Activated CD4-positive, alpha-beta T cell treated with anti-CD3 and anti-CD28 coated beads for 48 hours (primary cell): ENCODE data around the gene RIMS4.

ENCODE experiments used
- DNase-seq: peaks from one replicate; pipeline ENCODE4 v3.0.0-alpha.2; 2020

RIMS4 gene

DNA sequence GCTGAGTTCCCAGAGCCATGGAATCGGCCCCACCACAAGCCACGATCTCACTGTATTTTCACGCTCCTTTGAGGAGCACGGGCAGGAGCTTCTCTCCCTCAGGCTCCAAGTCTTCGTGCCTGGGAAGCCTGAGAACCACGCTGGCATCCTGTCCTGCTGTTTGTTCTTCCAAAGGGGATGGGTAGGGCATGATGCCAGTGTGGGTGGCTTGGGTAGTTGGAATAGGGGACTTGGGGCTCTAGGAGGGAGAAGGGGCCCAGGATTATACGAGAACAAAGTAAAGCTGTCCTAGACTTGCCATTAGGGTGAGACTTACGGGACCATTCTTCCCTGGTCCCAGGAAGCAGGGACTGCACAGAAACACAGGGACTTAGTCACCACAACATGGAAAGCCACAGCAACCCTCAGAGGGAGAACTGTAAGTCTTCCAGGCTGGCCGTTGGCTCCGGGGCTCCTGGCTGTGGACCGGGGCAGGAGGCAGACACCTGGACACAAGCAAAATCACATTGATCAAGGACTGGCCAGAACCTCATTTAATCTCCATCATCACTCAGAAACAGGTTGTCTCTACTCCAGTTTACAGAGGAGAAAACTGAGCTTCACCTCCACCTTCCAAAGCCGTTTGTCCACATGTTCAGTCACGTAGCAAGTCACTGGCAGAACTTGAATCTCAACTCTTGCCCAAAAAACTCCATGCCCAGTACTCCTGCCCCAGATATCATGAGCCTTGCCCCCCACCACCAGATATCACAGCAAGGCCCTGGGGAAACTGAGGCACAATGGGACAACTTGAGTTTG lies 93.8 kb downstream of the RIMS4 start:
- DNase-seq, result no peak

DNA sequence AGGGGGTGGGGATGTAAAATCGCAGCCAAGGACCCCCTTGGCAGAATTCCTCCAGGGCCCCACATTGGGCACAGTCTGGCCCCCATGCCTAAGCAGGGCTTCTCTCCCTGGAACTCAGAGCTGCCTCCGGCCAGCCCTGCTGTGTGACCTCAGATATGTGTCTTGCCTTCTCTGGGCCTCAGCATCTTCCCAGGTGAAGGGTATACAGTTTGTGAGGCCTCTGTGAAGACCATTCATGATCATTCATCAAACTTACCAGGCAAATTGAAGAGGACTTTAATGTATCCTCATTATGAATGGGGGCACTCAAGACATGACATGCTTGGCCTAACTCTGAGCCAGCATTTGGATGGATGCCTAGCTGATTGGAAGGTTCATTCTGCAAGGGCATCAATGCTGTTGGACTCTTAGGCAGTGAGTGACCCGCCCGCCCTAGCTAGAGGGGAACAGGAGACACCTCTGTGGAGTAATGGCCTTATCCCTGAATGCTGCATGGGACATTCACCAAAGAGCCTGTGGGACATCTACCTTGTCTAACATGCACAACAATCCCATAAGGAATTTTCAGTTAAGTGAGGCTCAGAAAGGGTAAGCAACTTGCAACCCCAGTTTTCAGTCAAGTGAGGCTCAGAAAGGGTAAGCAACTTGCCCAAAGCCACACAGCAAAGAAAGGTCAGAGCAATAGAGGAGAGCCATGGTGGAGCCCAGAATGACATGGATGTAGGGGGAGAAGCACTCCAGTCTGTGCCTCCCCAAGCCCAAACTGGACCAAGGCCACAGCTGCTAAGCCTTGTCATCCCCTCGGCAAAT lies 94.6 kb downstream of the RIMS4 start:
- no peak for DNase-seq

DNA sequence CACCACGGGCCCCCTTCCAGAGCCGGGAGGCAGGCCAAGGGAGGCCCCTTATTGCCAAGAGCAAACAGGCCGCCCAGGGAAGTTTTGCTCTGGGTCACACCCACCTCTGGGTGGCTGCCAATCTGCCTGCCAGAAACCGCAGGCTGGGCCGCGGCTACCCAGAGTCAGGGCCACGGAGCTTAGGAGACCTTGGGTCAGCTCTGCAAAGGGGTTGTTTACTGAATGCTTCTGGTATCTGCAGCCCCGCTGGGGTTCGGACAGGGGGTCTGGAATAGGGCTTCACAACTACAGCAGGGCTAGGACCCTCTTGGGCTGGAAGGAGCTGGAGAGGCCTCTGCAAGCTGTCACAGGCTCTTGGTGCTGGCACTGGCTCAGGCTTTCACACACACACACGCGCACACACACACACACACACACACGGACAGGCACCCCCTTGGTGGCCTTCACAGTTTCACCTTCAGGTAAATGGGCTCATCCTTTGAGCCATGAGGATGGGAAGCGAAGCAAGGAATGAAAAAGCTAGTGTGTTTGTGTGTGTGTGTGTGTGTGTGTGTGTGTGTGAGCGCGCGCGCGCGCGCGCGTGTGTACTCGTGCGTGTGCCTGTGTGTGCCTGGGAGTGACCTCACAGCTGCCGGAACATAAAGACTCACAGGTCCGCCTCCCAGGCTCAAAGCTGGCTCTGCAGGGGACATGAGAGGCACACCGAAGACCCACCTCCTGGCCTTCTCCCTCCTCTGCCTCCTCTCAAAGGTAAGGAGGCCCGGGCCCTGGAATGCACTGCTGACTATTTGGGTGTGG lies 95.4 kb downstream of the RIMS4 start, which contains the start of gene CCN5:
Gene CCN5 (plus strand): TSS at position 669 of the 798 bp plus-strand sequence. CDS start 22 bp downstream, at position 691.
- no peak for DNase-seq

DNA sequence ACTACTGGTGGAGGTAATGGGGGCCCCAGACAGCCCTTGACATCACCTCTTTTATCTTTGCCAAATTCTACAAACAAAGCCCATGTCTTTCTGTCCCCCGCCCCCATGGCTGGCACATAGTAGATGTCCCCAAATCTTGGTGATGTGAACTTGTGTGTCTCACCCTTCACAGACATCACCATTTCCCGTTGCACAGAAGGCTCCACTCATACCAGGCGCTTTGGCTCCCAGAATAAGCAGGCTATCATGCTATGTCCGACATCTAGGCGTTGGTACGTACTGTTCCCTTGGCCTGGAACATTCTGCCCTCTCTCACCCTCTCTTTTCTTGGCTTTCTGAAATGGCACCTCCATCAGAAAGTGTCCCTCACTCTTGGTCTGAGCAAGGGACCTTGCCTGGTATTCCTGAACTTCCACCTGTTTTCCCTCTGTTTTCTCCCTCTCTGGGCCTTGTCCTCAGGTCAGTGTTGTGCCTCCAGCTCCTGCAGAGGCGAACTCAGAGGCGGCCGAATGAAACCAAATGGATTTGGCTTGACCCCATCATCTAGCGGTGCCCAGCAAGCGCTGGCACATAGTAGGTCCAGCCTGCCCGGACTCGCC lies 96.1 kb downstream of the RIMS4 start:
- DNase-seq, result no peak

DNA sequence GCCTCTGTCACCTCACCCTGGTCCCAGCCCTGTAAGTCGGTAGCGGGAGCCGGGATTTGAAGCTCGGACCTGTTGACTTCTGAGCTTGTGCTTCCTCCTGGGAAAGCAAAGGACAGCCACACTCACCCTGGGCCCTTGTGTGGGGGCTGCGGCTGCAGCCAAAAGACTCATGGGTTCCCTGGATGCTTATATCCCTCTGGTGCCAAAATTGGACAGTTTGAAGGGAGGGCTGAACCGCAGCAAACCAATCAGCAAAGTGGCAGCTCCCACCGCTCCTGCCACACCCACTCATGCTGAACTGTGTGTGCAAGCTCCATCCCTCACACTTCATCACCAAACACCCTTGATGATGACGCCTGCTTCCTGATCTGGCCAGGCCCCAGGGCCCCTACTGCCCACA lies 99.1 kb downstream of the RIMS4 start:
- no peak for DNase-seq

DNA sequence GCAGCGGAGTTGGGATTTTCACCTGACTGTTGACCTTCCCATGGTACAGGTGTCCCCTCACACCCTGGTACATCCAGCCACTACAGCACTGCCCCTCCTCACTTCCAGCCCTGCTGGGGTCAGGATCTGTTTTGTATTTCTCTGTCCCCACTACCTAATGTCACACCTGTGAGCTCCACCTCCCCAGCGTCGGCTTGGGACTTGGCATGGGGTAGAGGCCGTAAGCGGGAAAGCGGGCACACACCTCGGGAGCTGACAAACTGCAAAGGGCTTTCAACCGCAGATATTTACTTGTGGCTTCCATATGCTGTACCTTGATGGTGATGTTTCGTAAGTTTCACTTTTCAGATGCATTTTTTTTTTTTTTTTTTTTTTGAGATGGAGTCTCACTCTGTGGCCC lies 100.5 kb downstream of the RIMS4 start:
- no peak for DNase-seq

DNA sequence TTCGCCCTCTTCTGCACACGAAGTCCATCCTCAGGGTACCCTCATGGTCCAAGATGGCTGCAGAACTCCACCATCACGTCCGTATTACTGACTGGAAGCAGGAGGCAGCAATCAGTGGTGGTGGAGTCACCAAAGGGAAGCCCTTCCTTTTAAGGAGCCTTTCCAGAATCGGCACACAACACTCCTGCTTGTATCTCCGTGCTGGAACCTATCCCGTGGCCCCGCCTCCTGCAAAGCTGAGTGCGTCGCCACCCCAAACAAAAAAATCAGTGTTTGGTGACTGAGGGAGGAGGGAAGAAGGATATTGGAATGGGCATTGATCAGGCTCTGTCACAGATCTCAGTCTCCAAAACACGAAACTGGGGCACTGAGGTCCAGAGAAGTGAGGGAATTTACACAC lies 101.0 kb downstream of the RIMS4 start:
- DNase-seq, result no peak

DNA sequence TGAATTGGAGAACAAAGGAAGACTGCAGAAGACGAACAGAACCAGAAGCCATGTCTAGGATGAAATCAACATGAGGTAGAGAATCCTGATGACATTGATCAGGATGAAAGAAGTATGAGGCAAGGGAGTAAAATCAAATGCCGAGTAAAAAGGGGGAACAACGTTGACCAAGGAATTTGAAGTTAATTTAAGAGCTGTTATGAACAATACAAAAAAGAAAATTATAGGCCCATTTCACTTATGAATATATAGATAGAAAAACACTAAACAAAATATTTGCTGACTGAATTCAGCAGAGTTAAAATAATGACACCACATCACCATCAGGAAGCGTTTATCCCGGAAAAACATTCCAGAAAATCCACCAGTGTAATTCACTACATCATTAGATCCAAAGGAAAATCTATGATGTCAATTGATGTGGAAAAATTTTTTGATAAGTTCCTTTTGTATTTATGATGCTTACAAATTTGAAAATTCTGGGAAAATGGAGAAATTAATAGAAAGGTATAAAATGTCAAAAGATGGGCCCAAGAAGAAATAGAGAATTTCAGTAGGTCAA lies 103.2 kb downstream of the RIMS4 start:
- no peak for DNase-seq

DNA sequence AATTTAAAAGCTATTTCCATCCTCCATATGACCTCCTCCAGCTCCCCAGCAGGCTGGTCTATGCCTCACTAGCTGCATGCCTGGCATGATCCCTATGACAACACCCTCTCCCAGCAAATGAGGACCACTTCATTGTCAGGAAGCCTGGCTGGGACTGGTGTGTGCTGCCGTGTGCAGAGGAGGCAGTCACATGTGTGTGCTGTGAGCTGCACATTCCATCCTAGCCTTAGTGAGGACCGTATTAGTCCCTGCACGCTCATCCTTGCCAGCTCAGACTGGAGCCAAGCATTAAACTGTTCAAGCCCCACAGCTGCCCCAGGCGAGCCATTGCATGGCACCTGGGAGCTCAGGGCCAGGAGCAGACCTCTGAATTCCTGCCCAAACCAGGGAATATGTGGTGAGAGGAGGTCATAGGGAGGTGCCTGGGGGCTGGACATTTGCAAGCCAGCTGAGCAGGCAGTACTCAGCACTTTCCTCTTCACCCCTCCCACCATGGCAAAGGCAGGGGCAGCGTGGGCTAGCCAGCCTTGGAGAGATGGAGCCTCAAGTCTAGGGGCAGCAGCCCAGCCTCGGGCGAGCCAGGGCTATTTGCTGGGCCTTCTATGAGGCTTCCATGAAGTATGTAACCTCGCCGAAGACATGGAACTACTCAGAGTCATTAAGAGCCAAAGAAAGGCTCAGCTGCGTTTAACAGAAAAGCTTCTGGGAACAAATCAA lies 103.9 kb downstream of the RIMS4 start:
- no peak for DNase-seq

DNA sequence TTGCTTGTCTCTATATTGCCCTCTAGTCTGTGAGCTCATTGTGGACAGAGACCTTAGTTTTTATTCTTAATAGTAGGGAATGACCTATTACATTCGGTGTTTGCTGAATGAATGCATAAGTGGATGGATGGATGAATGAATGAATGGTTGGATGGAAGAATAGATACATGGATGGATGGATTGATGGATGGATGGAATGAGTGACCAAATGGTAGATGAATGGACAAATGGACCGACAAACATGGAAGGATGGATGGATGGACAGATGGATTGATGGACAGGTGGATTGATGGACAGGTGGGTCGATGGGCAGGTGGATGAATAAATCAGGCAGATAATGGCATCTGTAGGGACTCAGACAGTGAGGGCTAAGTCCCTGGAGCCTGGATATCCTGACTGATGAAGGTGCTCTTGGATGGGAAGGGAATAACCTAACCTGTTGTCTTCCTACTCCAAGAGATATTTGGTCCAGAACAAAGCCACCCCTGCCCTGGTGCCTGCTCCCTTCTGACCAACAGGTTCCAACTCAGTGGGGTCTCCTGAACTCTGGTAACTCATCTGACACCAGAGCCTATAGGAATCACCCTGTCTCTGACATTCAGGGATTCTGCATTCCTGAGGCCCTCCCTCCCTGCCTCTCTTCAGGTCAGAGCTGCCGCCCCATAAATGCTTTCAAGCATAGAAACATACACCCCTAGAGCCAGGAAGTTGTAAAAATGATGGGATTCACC lies 104.8 kb downstream of the RIMS4 start:
- DNase-seq, result no peak

DNA sequence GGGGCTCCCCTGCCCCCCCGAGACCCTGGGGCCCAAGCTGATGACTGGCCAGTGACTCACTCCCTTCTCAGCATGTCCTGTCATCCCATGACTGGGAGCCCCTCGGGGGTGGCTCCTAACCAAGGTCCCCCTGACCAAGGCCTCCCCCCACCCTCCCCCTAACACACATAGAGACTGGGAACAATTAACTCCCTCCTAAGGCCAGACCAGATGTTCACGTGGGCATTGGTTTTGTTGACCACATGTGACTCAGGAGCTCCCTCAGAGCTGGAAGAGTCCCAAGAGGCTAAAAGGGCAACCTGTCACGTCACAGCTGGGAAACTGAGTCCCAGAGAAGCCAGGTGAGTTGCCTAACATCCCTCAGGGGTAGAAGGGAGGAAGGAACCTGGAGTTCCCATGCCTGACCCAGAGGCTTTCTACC lies 105.8 kb downstream of the RIMS4 start:
- no peak for DNase-seq

DNA sequence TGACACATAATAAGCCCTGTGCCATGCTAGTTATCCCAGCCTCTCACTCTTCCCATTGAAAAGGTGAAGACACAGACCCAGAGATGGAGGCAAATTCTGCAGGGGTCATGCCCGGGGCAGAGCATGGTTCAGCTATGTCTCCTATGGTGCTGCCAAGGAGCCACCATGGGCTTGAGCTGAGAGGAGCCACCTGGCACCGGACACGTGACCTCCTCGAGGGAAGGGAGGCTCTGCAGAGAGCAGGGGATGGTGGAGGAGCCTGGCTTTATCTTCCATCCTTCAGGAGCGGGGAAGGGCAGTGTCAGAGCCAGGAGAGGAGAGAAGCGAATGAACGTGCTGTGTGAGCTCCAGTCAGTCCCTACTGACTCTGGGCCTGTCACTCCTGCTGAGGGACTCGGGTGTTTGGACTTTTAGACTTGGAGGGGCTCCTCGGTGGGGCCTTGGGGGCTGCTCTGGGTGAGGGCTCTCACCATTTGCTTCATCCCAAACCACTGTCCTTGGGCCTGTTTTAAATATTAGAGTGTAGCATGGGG lies 106.3 kb downstream of the RIMS4 start:
- no peak for DNase-seq

DNA sequence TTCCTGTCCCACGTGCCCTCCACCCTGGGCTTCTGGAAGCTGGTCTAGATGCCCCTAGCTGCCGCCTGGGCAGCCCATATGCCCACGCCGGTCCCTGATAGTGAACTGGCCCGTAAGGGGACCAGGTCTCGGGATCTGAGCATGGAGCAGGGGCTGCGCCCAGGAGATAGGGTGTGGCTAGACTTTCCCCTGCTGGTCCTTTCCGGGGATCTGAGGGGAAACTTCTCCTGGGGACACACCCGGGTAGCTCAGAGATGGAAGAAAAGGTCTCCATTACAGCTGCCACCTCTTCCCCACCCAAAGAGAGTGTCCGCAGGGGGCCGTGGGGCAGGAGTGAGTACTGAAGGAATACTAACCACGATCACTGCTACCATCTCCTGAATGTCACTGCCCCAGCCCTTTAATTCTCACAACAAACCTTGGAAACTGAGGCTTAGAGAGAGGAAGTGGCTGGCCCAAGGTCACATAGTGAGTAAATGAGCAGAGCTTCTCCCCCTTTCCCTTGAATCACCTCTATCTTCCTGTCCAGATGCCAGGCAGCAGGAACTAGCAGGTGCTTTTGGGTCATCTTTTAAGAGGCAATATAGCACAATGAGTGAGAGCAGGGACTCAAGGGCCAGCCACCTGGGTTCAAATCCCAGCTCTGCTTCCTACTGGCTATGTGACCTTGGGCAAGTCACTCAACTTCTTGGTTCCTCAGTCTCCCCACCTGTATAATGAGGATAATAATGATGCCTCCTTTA lies 107.0 kb downstream of the RIMS4 start:
- no peak for DNase-seq

DNA sequence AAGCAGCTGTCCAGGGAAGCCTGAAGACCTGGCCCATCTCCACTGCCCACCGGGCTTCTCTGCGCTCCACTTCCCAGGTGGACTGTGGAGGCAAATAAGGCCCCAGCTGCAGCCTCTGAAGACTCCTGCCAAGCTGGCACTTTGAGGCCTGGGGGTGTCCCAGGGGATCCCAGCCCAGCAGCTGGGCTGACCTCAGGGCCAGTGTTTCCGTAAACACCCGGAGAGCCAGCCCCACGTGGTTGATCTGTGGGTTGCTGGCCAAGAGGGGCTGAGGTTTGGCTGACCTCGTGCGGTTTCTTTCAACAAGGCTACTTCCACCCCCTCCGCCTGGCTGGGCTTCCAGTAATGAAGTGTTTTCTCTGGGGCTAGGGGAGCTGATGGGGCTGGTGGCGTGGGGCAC lies 107.6 kb downstream of the RIMS4 start:
- DNase-seq, result no peak

DNA sequence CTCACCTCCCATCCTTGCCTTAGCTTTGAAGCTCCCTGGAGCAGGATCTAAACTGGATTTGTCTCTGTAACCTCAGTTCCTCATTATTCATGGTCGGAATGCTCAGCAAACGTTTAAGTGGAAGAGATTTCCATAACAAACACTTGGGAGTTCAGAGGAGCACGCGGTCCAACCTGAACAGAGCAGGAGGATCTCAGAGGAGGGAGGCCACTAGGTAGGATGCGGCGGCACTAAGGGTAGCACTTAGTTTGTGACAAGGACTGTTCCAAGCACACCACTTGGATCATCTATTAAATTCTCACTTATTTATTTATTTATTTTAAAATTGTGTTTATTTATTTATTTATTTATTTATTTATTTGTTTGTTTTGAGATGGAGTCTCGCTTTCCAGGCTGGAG lies 108.5 kb downstream of the RIMS4 start:
- no peak for DNase-seq
